Neural cell (in vitro differentiated cells): Measurements from ENCODE around the gene GCFC2. TPM values are rescaled to one million over a fixed set of nuclear protein-coding genes. Genes with fewer than 3 reads are reported as not detected.
A peak's percentile ranks its signal among the peaks of the same experiment; 100 is the strongest.

ENCODE experiments used
- H2AFZ ChIP-seq: fragments of 200-600, 300-800 bp; sonication (generic), shearing (Covaris generic); 2 replicates; pipeline ENCODE4 v1.6.0; 2014; ENCODE audit warnings: low read depth, mild to moderate bottlenecking, antibody characterized with exemption, low read length, moderate library complexity
- H3F3A ChIP-seq: fragments of 200-600 bp; shearing (Covaris generic); 2 replicates; pipeline ENCODE4 v1.6.1; 2016; ENCODE audit warnings: mild to moderate bottlenecking, moderate library complexity, mixed read lengths, antibody characterized with exemption, low read length; ENCODE audit not compliant: insufficient read depth, poor library complexity, severe bottlenecking
- H3K27ac ChIP-seq: fragments of 200-600, 300-800 bp; sonication (generic), shearing (Covaris generic); 2 replicates; pipeline ENCODE4 v1.5.1; 2014; ENCODE audit warnings: mild to moderate bottlenecking, low read length, moderate library complexity
- H3K27me3 ChIP-seq: fragments of 300-800, 200-600 bp; sonication (generic), shearing (Covaris generic); 2 replicates; pipeline ENCODE4 v1.6.0; 2014; ENCODE audit warnings: mild to moderate bottlenecking, low read depth, low read length, moderate library complexity; ENCODE audit not compliant: insufficient read depth
- H3K36me3 ChIP-seq: fragments of 300-800, 200-600 bp; sonication (generic), shearing (Covaris generic); 2 replicates; pipeline ENCODE4 v1.5.1; 2014; ENCODE audit warnings: mild to moderate bottlenecking, antibody characterized with exemption, low read length, moderate library complexity; ENCODE audit not compliant: insufficient read depth
- H3K4me2 ChIP-seq: fragments of 300-800, 200-600 bp; sonication (generic), shearing (Covaris generic); 2 replicates; pipeline ENCODE4 v1.6.0; 2014; ENCODE audit warnings: mild to moderate bottlenecking, low read length
- H3K4me3 ChIP-seq: fragments of 300-800, 200-600 bp; sonication (generic), shearing (Covaris generic); 2 replicates; pipeline ENCODE4 v1.5.1; 2014; ENCODE audit warnings: mild to moderate bottlenecking, low read length, moderate library complexity
- H3K79me2 ChIP-seq: fragments of 200-600 bp; shearing (Covaris generic); replicated peaks from 2 replicates; pipeline ENCODE4 v1.6.0; 2014; ENCODE audit warnings: mild to moderate bottlenecking, low read length, moderate library complexity; ENCODE audit not compliant: insufficient read depth
- H3K9ac ChIP-seq: fragments of 300-800, 200-600 bp; sonication (generic), shearing (Covaris generic); 2 replicates; pipeline ENCODE4 v1.6.1; 2016; ENCODE audit warnings: mild to moderate bottlenecking, low read length, mixed read lengths
- H3K9me2 ChIP-seq: fragments of 200-600 bp; shearing (Covaris generic); 2 replicates; pipeline ENCODE4 v1.6.1; 2016; ENCODE audit warnings: mild to moderate bottlenecking, low read length, mixed read lengths; ENCODE audit not compliant: insufficient read depth
- H3K9me3 ChIP-seq: fragments of 200-600, 300-800 bp; sonication (generic), shearing (Covaris generic); 2 replicates; pipeline ENCODE4 v1.6.1; 2016; ENCODE audit warnings: mild to moderate bottlenecking, mixed run types, low read length, moderate library complexity, mixed read lengths
- H4K20me1 ChIP-seq: fragments of 200-600 bp; shearing (Covaris generic); 2 replicates; pipeline ENCODE4 v1.6.1; 2016; ENCODE audit warnings: mild to moderate bottlenecking, mixed run types; ENCODE audit not compliant: insufficient read depth
- CTCF ChIP-seq: fragments of 450-650 bp; IDR thresholded peaks from 2 replicates; pipeline ENCODE4 v1.5.1; 2014; ENCODE audit warnings: antibody characterized with exemption, mild to moderate bottlenecking, moderate library complexity; ENCODE audit not compliant: poor library complexity, severe bottlenecking
- EP300 ChIP-seq: fragments of 450-650 bp; conservative IDR thresholded peaks from 2 replicates; pipeline ENCODE4 v1.6.1; 2014; ENCODE audit warnings: antibody characterized with exemption, mild to moderate bottlenecking, moderate library complexity; ENCODE audit not compliant: poor library complexity, severe bottlenecking
- EZH2 ChIP-seq: fragments of 200-600, 300-800 bp; shearing (Covaris generic), sonication (generic); IDR thresholded peaks from 2 replicates; pipeline ENCODE4 v1.6.1; 2014; ENCODE audit warnings: antibody characterized with exemption, low read length, borderline replicate concordance, mild to moderate bottlenecking; ENCODE audit not compliant: insufficient read depth, poor library complexity, severe bottlenecking
- MXI1 ChIP-seq: fragments of 450-650 bp; conservative IDR thresholded peaks from 2 replicates; pipeline ENCODE4 v1.6.1; 2014; ENCODE audit warnings: antibody characterized with exemption, mild to moderate bottlenecking; ENCODE audit not compliant: poor library complexity, severe bottlenecking
- POLR2AphosphoS5 ChIP-seq: IDR thresholded peaks from 2 replicates; pipeline ENCODE4 v1.6.1; 2012
- RAD21 ChIP-seq: fragments of 450-650 bp; conservative IDR thresholded peaks from 2 replicates; pipeline ENCODE4 v1.6.1; 2014; ENCODE audit warnings: antibody characterized with exemption, mild to moderate bottlenecking, moderate library complexity
- SMC3 ChIP-seq: fragments of 450-650 bp; conservative IDR thresholded peaks from 2 replicates; pipeline ENCODE4 v1.6.1; 2014; ENCODE audit warnings: antibody characterized with exemption, mild to moderate bottlenecking, moderate library complexity; ENCODE audit not compliant: poor library complexity
- TAF1 ChIP-seq: IDR thresholded peaks from 2 replicates; pipeline ENCODE4 v1.6.1; 2012; ENCODE audit warnings: low read depth
- polyA plus RNA-seq: library from polyadenylated mRNA; depleted of rRNA; stranded (reverse); fragments of >200 nt; gene quantifications from 2 replicates; pipeline ENCODE4 v1.2.3, GENCODE V29; 2014
- TF ChIP-seq, protein P1 (sequence below): IDR thresholded peaks from 2 replicates; pipeline ENCODE4 v1.6.1; 2012; ENCODE audit warnings: borderline replicate concordance

Gene GCFC2
- polyA plus RNA-seq, 1 donor from 2014 or later, result 2.5 TPM

DNA sequence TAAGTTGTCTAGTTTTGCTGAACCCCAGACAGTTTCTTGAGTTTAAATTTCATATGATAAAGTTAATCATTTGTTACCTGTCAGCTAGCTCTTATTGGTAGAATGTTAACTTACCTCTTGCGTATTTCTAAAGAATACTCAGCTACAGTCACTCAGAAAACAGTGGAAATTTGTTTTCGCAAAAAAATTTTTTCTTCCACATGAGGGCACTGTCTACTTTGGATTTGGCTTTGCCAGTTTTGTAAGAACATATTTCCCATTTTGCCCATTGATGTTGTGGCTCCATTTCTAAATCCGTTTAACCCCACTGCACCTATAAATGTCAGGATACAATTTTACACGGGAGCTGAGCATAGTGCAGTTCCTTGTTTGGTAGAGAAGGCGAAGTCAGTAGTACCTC, 19.1 kb upstream of the GCFC2 start:
- Histone ChIP-seq H4K20me1 (no peaks in the 10 kb centered on the region), H3K9me3 (no peaks in the 10 kb centered on the region), H3K9ac (no peak overlapping the region), H3K27me3 (no peaks in the 10 kb centered on the region), H3K4me3 (no peak overlapping the region), H2AFZ (no peak overlapping the region), H3K9me2 (no peaks in the 10 kb centered on the region), H3F3A (no peaks in the 10 kb centered on the region), H3K27ac (no peak overlapping the region), H3K79me2 (no peaks in the 10 kb centered on the region), H3K4me2 (no peak overlapping the region), H3K36me3 (no peaks in the 10 kb centered on the region)
- TF ChIP-seq POLR2AphosphoS5, result no peak
- no peak for TF ChIP-seq EP300
- no peak for TF ChIP-seq MXI1
- TF ChIP-seq RAD21, result peak; percentile 80
- TF ChIP-seq, protein P1, sequence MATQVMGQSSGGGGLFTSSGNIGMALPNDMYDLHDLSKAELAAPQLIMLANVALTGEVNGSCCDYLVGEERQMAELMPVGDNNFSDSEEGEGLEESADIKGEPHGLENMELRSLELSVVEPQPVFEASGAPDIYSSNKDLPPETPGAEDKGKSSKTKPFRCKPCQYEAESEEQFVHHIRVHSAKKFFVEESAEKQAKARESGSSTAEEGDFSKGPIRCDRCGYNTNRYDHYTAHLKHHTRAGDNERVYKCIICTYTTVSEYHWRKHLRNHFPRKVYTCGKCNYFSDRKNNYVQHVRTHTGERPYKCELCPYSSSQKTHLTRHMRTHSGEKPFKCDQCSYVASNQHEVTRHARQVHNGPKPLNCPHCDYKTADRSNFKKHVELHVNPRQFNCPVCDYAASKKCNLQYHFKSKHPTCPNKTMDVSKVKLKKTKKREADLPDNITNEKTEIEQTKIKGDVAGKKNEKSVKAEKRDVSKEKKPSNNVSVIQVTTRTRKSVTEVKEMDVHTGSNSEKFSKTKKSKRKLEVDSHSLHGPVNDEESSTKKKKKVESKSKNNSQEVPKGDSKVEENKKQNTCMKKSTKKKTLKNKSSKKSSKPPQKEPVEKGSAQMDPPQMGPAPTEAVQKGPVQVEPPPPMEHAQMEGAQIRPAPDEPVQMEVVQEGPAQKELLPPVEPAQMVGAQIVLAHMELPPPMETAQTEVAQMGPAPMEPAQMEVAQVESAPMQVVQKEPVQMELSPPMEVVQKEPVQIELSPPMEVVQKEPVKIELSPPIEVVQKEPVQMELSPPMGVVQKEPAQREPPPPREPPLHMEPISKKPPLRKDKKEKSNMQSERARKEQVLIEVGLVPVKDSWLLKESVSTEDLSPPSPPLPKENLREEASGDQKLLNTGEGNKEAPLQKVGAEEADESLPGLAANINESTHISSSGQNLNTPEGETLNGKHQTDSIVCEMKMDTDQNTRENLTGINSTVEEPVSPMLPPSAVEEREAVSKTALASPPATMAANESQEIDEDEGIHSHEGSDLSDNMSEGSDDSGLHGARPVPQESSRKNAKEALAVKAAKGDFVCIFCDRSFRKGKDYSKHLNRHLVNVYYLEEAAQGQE, result no peak
- TF ChIP-seq SMC3, result peak; percentile 77
- TF ChIP-seq TAF1, result no peak
- no peak for TF ChIP-seq EZH2
- TF ChIP-seq CTCF, result peak; percentile 73

DNA sequence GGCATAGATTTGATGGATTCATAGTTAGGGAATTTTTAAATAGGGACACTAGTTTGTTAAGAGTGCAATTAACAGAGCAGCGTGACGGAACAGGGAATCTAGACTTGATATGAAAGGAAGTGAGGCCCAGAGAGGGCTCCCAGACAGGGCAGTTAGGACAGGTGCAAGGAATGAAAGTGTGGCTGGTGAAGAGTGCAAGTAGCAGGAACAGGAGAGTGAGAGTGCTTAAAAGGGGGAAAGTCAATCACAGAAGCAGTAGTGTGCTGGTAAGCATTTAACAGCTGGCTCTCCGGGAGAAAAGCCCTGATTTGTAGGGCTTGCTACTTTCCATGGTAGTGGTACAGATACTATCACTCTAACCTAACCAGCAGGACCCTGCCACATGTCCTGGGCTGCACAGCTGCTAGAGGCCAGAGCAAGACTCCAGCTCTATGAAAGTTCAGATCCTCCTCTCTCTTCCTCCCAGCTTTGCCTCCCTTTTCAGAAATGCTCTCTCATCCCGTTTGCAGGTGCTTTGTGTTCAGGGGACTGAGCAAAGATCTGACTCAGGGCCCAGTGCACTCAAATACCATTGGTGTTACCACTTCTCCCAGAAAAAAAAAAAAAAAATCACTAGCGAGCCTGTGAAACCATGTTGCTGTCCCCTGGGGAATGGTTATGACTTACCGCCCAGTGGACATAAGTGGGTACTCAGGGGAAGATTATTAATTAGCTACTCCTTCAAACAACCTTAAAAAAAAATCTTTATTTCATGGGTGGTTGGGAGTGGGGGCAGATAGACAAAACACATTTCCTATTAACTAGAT, 18.1 kb upstream of the GCFC2 start:
- Histone ChIP-seq H3F3A (no peaks in the 10 kb centered on the region), H3K27ac (no peak overlapping the region), H3K4me3 (no peak overlapping the region), H3K27me3 (no peaks in the 10 kb centered on the region), H3K36me3 (no peaks in the 10 kb centered on the region), H2AFZ (no peak overlapping the region), H3K9ac (no peak overlapping the region), H3K79me2 (no peaks in the 10 kb centered on the region), H4K20me1 (no peaks in the 10 kb centered on the region), H3K4me2 (no peak overlapping the region), H3K9me2 (no peaks in the 10 kb centered on the region), H3K9me3 (no peaks in the 10 kb centered on the region)
- no peak for TF ChIP-seq MXI1
- TF ChIP-seq SMC3, result no peak
- TF ChIP-seq POLR2AphosphoS5, result no peak
- TF ChIP-seq TAF1, result no peak
- TF ChIP-seq CTCF, result no peak
- no peak for TF ChIP-seq RAD21
- TF ChIP-seq EP300, result no peak
- no peak for TF ChIP-seq EZH2
- TF ChIP-seq, protein P1, result no peak
